GM12872 (cell line): Measurements from ENCODE around the gene CCDC192.

Source experiments
- TF ChIP-seq, protein P1 (sequence below): IDR thresholded peaks from 3 replicates; pipeline ENCODE4 v1.5.1; 2011; ENCODE audit warnings: low read depth, mild to moderate bottlenecking, low read length, moderate library complexity; ENCODE audit not compliant: insufficient read depth

CCDC192 gene

GRCh38 chr5:127885176-127885575 lies 182.0 kb downstream of the CCDC192 start:
- TF ChIP-seq, protein P1, sequence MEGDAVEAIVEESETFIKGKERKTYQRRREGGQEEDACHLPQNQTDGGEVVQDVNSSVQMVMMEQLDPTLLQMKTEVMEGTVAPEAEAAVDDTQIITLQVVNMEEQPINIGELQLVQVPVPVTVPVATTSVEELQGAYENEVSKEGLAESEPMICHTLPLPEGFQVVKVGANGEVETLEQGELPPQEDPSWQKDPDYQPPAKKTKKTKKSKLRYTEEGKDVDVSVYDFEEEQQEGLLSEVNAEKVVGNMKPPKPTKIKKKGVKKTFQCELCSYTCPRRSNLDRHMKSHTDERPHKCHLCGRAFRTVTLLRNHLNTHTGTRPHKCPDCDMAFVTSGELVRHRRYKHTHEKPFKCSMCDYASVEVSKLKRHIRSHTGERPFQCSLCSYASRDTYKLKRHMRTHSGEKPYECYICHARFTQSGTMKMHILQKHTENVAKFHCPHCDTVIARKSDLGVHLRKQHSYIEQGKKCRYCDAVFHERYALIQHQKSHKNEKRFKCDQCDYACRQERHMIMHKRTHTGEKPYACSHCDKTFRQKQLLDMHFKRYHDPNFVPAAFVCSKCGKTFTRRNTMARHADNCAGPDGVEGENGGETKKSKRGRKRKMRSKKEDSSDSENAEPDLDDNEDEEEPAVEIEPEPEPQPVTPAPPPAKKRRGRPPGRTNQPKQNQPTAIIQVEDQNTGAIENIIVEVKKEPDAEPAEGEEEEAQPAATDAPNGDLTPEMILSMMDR = no peak

GRCh38 chr5:127886081-127886480 lies 182.9 kb downstream of the CCDC192 start:
- TF ChIP-seq, protein P1 = no peak

GRCh38 chr5:127887282-127887681 lies 184.1 kb downstream of the CCDC192 start:
- TF ChIP-seq, protein P1 = no peak

- TF ChIP-seq, protein P1 = no peak
These were observed 188.8 kb downstream of the CCDC192 start for GRCh38 chr5:127891942-127892341.

- TF ChIP-seq, protein P1 = no peak
These were observed 189.4 kb downstream of the CCDC192 start for GRCh38 chr5:127892467-127893207.

GRCh38 chr5:127893232-127893631 lies 190.0 kb downstream of the CCDC192 start:
- TF ChIP-seq, protein P1 = no peak

DNA sequence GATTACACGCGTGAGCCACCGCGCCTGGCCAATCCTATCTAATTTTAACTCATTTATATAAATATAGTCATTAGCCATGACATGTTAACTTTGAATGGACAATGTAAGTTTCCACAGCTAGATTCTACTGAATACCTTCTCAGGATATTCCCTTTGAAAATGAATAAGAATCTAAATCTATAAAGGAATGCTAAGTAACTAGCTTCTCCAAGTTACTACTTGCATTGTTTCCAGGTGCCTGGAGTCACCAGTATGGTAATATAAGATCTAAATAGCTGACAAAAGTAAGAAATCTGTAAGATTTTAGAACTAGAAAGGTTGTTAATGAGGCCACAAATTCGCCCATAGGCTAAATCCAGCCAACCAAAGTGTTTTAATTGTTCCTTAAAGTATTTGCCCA lies 191.3 kb downstream of the CCDC192 start:
- TF ChIP-seq, protein P1 = no peak
